GM21515 (cell line): ENCODE data around the gene TINAG.

Experiments used
- ATAC-seq: cut with Tn5 transposase; IDR thresholded peaks from one replicate; pipeline ENCODE4 v1.9.1; 2021; ENCODE audit not compliant: unreplicated experiment

TINAG gene

GRCh38 chr6:54419885-54420284, 111.6 kb downstream of the TINAG start:
- ATAC-seq: no peak

DNA sequence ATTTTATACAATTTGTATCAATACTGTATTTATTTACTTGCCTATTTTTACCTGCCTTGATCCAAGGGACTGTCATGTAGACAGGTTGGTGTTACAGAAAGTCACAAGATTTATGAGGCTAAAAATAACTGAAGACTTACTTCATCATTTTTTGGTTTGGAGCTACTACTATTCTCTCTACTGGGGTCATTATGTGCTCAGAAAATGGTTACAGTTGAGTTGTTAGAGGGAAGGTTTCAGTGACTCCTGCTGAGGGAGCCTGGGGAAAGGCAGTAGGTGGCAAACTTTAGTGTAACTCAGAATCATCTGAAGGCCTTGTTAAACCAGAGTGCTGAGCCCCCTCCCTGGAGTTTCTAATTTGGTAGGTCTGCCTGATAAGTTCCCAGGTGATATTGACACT, 118.8 kb downstream of the TINAG start:
- no peak for ATAC-seq

- ATAC-seq: no peak
Measured at GRCh38 chr6:54427396-54427937, 119.2 kb downstream of the TINAG start.

- peak; percentile 85 for ATAC-seq
Measured at GRCh38 chr6:54428431-54428830, 120.2 kb downstream of the TINAG start.

- no peak for ATAC-seq
Measured at GRCh38 chr6:54431466-54431865, 123.2 kb downstream of the TINAG start.
